ENCODE measurements around the gene MAGI1. TPM values are rescaled to one million over a fixed set of nuclear protein-coding genes. Genes with fewer than 3 reads are reported as not detected.

MAGI1 gene
- total RNA-seq, 2 donors from 2014 or later = 0.39 TPM; not detected in 1

- no peaks in the 10 kb centered on the region for H3K9me3 Mint-ChIP-seq
- no peak for DNase-seq (ENCODE audit: low spot score in 2 of 2)
- no peaks in the 10 kb centered on the region for H3K36me3 Mint-ChIP-seq
- no peak overlapping the region for H3K27ac Mint-ChIP-seq
- no peak for ATAC-seq
These were observed 39.1 kb downstream of the MAGI1 start for GRCh38 chr3:65999606-66000005.

GRCh38 chr3:65996589-65996988 is 42.1 kb downstream of the MAGI1 start:
- Mint-ChIP-seq H3K27ac (no peak overlapping the region), H3K9me3 (peaks cover 0 to 3% of the 10 kb centered on the region in 2 donors), H3K36me3 (no peaks in the 10 kb centered on the region)
- DNase-seq (ENCODE audit: low spot score in 2 of 2) = no peak
- ATAC-seq = no peak

GRCh38 chr3:65995515-65995914 is 43.2 kb downstream of the MAGI1 start:
- peaks cover 0 to 3% of the 10 kb centered on the region in 2 donors for H3K9me3 Mint-ChIP-seq
- no peak for ATAC-seq
- no peak overlapping the region for H3K27ac Mint-ChIP-seq
- no peaks in the 10 kb centered on the region for H3K36me3 Mint-ChIP-seq
- no peak for DNase-seq (ENCODE audit: low spot score in 2 of 2)

- Mint-ChIP-seq H3K36me3 (no peaks in the 10 kb centered on the region), H3K27ac (no peak overlapping the region), H3K9me3 (peaks cover 0 to 4% of the 10 kb centered on the region in 2 donors)
- ATAC-seq = no peak
- no peak for DNase-seq (ENCODE audit: low spot score in 2 of 2)
These were observed 43.7 kb downstream of the MAGI1 start for GRCh38 chr3:65995030-65995429.

GRCh38 chr3:65993134-65993900 is 45.4 kb downstream of the MAGI1 start:
- DNase-seq (ENCODE audit: low spot score in 2 of 2) = no peak
- Mint-ChIP-seq H3K36me3 (no peaks in the 10 kb centered on the region), H3K9me3 (peaks cover 0 to 8% of the 10 kb centered on the region in 2 donors), H3K27ac (no peak overlapping the region)
- ATAC-seq = peak in 1 of 2 donors; percentile 61

- no peak for ATAC-seq
- H3K9me3 Mint-ChIP-seq = peaks cover 0 to 8% of the 10 kb centered on the region in 2 donors
- H3K27ac Mint-ChIP-seq = no peak overlapping the region
- H3K36me3 Mint-ChIP-seq = no peaks in the 10 kb centered on the region
- DNase-seq (ENCODE audit: low spot score in 2 of 2) = no peak
These were observed 46.6 kb downstream of the MAGI1 start for GRCh38 chr3:65992106-65992505.

GRCh38 chr3:65988411-65989180 is 50.1 kb downstream of the MAGI1 start:
- peaks cover 3 to 4% of the 10 kb centered on the region in 2 donors for H3K9me3 Mint-ChIP-seq

GRCh38 chr3:65986285-65986684 is 52.4 kb downstream of the MAGI1 start:
- H3K36me3 Mint-ChIP-seq = no peaks in the 10 kb centered on the region
- no peak for DNase-seq (ENCODE audit: low spot score in 2 of 2)
- no peak overlapping the region for H3K27ac Mint-ChIP-seq
- H3K9me3 Mint-ChIP-seq = peaks cover 3 to 4% of the 10 kb centered on the region in 2 donors
- ATAC-seq = no peak

More at GRCh38 chr3:65988411-65989180, 50.1 kb downstream of the MAGI1 start:
- H3K27ac Mint-ChIP-seq = peak overlapping the region in 1 of 2 donors; percentile 27
- DNase-seq (ENCODE audit: low spot score in 2 of 2) (no peak), ATAC-seq (no peak)
- H3K36me3 Mint-ChIP-seq = no peaks in the 10 kb centered on the region

- ATAC-seq = no peak
- Mint-ChIP-seq H3K36me3 (no peaks in the 10 kb centered on the region), H3K9me3 (peaks cover 3% of the 10 kb centered on the region in 2 donors), H3K27ac (no peak overlapping the region)
- no peak for DNase-seq (ENCODE audit: low spot score in 2 of 2)
These were observed 53.7 kb downstream of the MAGI1 start for GRCh38 chr3:65984975-65985374.

- peaks cover 0 to 3% of the 10 kb centered on the region in 2 donors for H3K9me3 Mint-ChIP-seq
- DNase-seq (ENCODE audit: low spot score in 2 of 2) = no peak
- no peaks in the 10 kb centered on the region for H3K36me3 Mint-ChIP-seq
- no peak overlapping the region for H3K27ac Mint-ChIP-seq
- ATAC-seq = no peak
These were observed 55.6 kb downstream of the MAGI1 start for GRCh38 chr3:65983100-65983499.

GRCh38 chr3:65979731-65980130 is 59.0 kb downstream of the MAGI1 start:
- Mint-ChIP-seq H3K27ac (no peak overlapping the region), H3K9me3 (peaks cover 0 to 1% of the 10 kb centered on the region in 2 donors)

GRCh38 chr3:65979162-65979561 is 59.6 kb downstream of the MAGI1 start:
- Mint-ChIP-seq H3K9me3 (peaks cover 0 to 5% of the 10 kb centered on the region in 2 donors), H3K27ac (no peak overlapping the region), H3K36me3 (no peaks in the 10 kb centered on the region)
- ATAC-seq = no peak
- DNase-seq (ENCODE audit: low spot score in 2 of 2) = no peak

More at GRCh38 chr3:65979731-65980130, 59.0 kb downstream of the MAGI1 start:
- no peak for DNase-seq (ENCODE audit: low spot score in 2 of 2)
- H3K36me3 Mint-ChIP-seq = no peaks in the 10 kb centered on the region
- no peak for ATAC-seq

GRCh38 chr3:65978116-65978515 is 60.6 kb downstream of the MAGI1 start:
- Mint-ChIP-seq H3K9me3 (peaks cover 0 to 5% of the 10 kb centered on the region in 2 donors), H3K27ac (no peak overlapping the region), H3K36me3 (no peaks in the 10 kb centered on the region)
- no peak for ATAC-seq
- no peak for DNase-seq (ENCODE audit: low spot score in 2 of 2)

- Mint-ChIP-seq H3K36me3 (no peaks in the 10 kb centered on the region), H3K9me3 (peaks cover 0 to 5% of the 10 kb centered on the region in 2 donors), H3K27ac (no peak overlapping the region)
- DNase-seq (ENCODE audit: low spot score in 2 of 2) (no peak), ATAC-seq (no peak)
These were observed 63.7 kb downstream of the MAGI1 start for GRCh38 chr3:65975032-65975431.

GRCh38 chr3:65974509-65974908 is 64.2 kb downstream of the MAGI1 start:
- H3K9me3 Mint-ChIP-seq = peaks cover 0 to 5% of the 10 kb centered on the region in 2 donors

GRCh38 chr3:65972765-65973164 is 66.0 kb downstream of the MAGI1 start:
- peaks cover 0 to 5% of the 10 kb centered on the region in 2 donors for H3K9me3 Mint-ChIP-seq
- H3K27ac Mint-ChIP-seq = no peak overlapping the region
- DNase-seq (ENCODE audit: low spot score in 2 of 2) = no peak
- H3K36me3 Mint-ChIP-seq = no peaks in the 10 kb centered on the region
- ATAC-seq = no peak

More at GRCh38 chr3:65974509-65974908, 64.2 kb downstream of the MAGI1 start:
- H3K36me3 Mint-ChIP-seq = no peaks in the 10 kb centered on the region
- ATAC-seq (no peak), DNase-seq (ENCODE audit: low spot score in 2 of 2) (no peak)
- no peak overlapping the region for H3K27ac Mint-ChIP-seq
